LNCAP (cell line): ENCODE data around the gene TRIM26.

Experiments used
- TF ChIP-seq, protein P1 (sequence below): fragments of 450-650 bp; IDR thresholded peaks from 2 replicates; pipeline ENCODE4 v1.5.1; 2017; ENCODE audit warnings: mild to moderate bottlenecking

TRIM26 gene, protein sequence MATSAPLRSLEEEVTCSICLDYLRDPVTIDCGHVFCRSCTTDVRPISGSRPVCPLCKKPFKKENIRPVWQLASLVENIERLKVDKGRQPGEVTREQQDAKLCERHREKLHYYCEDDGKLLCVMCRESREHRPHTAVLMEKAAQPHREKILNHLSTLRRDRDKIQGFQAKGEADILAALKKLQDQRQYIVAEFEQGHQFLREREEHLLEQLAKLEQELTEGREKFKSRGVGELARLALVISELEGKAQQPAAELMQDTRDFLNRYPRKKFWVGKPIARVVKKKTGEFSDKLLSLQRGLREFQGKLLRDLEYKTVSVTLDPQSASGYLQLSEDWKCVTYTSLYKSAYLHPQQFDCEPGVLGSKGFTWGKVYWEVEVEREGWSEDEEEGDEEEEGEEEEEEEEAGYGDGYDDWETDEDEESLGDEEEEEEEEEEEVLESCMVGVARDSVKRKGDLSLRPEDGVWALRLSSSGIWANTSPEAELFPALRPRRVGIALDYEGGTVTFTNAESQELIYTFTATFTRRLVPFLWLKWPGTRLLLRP

DNA sequence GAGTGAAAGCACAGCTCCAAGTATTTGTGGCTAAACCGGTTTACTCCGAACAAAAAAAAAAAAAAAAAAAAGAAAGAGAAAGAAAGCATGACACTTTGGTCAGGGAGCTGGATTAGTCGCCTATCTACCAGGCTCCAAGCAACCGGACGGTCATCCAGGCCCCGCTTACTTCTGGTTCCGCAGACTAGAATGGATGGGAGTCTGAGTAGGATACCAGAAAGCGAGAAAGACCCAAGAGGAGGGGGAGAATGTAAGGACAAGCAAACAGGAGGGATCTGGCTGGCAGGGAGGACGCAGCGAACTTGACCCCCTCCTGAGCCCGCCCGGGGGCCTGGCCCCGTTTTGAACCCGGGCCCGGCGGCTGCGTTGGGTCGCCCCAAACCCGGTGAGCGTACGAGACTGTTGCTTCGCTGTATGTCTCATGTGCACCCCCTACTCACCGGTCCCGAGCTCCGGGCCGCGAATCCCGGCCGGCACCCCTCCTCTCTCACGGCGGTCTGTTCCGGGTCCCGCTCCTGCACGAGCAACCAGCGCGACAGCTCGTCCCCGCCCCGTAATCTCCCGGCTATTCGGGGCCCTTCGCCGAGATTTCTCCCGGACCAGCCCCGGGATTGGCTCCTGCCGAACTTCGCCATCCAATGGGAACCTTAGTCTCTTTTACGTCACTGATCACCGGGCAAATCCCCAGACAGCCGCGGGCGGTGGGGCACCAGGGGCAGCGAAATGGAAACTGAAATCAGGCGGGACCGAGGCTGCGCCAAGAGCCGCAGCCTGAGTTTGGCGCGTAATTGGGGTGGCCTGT, at the start of gene TRIM26:
Gene TRIM26, minus strand, starts transcription at position 542 of the 802 bp plus-strand sequence. CDS start 14,303 bp downstream, outside the sequence.
- TF ChIP-seq, protein P1, sequence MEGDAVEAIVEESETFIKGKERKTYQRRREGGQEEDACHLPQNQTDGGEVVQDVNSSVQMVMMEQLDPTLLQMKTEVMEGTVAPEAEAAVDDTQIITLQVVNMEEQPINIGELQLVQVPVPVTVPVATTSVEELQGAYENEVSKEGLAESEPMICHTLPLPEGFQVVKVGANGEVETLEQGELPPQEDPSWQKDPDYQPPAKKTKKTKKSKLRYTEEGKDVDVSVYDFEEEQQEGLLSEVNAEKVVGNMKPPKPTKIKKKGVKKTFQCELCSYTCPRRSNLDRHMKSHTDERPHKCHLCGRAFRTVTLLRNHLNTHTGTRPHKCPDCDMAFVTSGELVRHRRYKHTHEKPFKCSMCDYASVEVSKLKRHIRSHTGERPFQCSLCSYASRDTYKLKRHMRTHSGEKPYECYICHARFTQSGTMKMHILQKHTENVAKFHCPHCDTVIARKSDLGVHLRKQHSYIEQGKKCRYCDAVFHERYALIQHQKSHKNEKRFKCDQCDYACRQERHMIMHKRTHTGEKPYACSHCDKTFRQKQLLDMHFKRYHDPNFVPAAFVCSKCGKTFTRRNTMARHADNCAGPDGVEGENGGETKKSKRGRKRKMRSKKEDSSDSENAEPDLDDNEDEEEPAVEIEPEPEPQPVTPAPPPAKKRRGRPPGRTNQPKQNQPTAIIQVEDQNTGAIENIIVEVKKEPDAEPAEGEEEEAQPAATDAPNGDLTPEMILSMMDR: no peak

DNA sequence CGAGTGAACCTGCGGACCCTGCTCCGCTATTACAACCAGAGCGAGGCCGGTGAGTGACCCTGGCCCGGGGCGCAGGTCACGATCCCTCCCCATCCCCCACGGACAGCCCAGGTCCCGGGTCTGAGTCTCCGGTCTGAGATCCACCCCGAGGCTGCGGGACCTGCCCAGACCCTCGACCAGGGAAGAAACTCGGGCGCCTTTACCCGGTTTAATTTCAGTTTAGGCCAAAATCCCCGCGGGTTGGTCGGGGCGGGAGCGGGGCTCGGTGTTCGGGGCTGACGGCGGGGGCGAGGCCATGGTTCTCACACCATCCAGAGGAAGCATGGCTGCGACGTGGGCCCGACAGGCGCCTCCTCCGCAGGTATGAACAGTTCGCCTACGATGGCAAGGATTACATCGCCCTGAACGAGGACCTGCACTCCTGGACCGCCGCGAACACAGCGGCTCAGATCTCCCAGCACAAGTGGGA, 46.9 kb upstream of the TRIM26 start:
- TF ChIP-seq, protein P1: no peak

DNA sequence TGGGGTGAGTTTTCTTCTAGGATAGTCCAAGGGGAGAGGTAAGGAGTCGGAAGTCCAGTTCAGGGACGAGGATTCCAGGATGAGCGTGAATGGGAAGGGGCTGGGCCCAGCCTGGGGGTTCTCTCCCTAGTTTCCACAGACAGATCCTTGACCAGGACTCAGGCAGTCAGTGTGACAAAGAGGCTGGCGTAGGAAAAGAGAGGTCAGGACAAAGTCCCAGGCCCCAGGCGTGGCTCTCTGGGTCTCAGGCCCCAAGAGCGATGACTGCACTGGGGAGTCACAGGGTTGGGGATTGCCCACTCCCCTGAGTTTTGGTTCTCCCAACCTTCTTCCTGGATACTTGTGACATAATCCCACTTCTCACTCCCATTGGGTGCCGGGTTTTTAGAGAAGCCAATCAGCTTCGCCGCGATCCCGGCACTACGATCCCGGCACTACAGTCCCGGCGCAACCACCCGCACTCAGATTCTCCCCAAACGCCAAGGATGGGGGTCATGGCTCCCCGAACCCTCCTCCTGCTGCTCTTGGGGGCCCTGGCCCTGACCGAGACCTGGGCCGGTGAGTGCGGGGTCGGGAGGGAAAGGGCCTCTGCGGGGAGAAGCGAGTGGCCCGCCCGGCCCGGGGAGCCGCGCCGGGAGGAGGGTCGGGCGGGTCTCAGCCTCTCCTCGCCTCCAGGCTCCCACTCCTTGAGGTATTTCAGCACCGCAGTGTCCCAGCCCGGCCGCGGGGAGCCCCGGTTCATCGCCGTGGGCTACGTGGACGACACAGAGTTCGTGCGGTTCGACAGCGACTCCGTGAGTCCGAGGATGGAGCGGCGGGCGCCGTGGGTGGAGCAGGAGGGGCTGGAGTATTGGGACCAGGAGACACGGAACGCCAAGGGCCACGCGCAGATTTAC, 46.2 kb upstream of the TRIM26 start:
- TF ChIP-seq, protein P1: peak; percentile 35; the same call in 1 of the 2 replicates

DNA sequence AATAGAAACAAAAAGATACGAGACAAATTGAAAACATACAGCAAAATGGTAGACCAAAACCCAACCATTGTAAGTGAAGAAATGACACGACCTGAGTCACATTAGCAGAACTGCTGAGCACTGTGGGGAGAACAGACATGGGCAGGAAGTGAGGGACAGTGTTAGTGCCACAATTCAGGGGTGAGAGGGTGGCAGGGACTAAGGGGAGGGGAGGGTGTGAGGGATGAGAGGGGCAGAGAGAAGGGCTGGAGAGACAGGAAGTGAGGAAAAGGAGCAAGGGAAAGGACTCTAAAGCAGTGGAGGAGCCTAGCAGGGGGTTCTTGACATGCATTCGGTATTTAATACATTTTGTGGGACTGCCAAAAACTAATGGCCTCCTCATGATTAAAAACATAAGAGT, 45.0 kb upstream of the TRIM26 start:
- TF ChIP-seq, protein P1: no peak

DNA sequence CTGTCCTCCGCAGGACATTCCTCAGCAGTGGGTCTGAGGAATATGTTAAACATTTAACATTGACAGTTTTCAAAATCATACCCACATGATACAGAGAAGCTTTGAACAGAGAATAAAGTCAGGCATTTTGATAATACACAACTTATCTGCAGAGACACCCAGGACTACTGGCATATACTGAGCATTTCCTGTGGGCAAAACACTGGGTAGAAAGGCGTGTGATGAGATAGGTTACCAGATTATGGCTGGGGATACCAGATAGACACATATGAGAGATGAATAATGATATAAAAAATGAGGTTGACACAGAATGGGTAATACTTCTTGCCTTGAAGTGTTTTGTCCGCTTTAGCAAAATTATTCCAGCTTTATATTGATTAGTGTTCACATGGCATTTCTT, 31.4 kb upstream of the TRIM26 start:
- TF ChIP-seq, protein P1: no peak

DNA sequence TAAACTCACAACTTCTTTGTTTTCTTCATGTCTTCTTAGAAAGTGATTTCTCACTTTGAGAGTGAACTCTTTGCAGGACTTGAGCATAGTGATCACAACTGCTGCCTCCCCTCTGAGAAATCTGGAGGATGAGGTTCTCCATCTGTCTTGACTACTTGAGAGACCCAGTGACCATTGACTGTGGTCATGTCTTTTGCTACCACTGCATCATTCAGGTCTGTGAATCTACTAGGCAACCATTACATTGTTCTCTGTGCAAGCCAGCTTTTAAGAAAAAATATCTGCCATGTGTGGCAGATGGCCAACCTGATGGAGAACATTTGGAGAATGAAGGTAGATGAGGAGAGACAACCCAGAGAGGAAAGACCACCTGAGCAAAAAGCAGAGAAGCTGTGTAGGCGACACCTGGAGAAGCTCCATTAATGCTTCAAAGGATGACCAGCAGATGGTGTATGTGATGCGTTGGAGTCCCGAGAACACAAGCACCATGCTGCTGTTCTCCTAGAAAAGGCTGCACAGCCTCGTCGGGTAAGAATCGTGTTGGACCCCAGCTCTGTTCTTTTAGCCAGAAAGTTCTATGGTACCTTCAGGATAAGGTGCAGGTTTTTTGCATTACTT, 25.1 kb upstream of the TRIM26 start:
- TF ChIP-seq, protein P1: peak; percentile 46
